Measurements from ENCODE around the gene LIN7C. TPM values are rescaled to one million over a fixed set of nuclear protein-coding genes. Genes with fewer than 3 reads are reported as not detected.

LIN7C gene
- total RNA-seq, 1 donor from 2014 or later, result 36.5 TPM

GRCh38 chr11:27545946-27546345 lies 39.4 kb upstream of the LIN7C start:
- Histone ChIP-seq H3K4me3 (no peak overlapping the region), H3K27me3 (no peaks in the 10 kb centered on the region), H3K4me1 (no peaks in the 10 kb centered on the region), H3K9me3 (no peaks in the 10 kb centered on the region), H3K36me3 (no peaks in the 10 kb centered on the region), H3K27ac (no peak overlapping the region)
- DNase-seq, result no peak
- no peak for ATAC-seq
- no peak for TF ChIP-seq CTCF (IDR thresholded peaks at IDR 0.05)
- intact Hi-C loops (cut with DNase I), result no loop called here

GRCh38 chr11:27545035-27545434 lies 38.5 kb upstream of the LIN7C start:
- H3K27me3 ChIP-seq, result no peaks in the 10 kb centered on the region
- H3K36me3 ChIP-seq, result no peaks in the 10 kb centered on the region
- ATAC-seq, result no peak
- no peaks in the 10 kb centered on the region for H3K4me1 ChIP-seq
- intact Hi-C loops (cut with DNase I), result no loop called here
- H3K4me3 ChIP-seq, result no peak overlapping the region
- DNase-seq, result no peak
- no peak for TF ChIP-seq CTCF (IDR thresholded peaks at IDR 0.05)
- H3K9me3 ChIP-seq, result no peaks in the 10 kb centered on the region
- no peak overlapping the region for H3K27ac ChIP-seq

- H3K27me3 ChIP-seq, result no peaks in the 10 kb centered on the region
- no peak for TF ChIP-seq CTCF (IDR thresholded peaks at IDR 0.05)
- ATAC-seq (no peak), DNase-seq (no peak)
- no peak overlapping the region for H3K27ac ChIP-seq
- intact Hi-C loops (cut with DNase I), result no loop called here
- H3K4me3 ChIP-seq, result no peak overlapping the region
- H3K4me1 ChIP-seq, result no peaks in the 10 kb centered on the region
- H3K36me3 ChIP-seq, result no peaks in the 10 kb centered on the region
- no peaks in the 10 kb centered on the region for H3K9me3 ChIP-seq
Observed at GRCh38 chr11:27541790-27542189, 35.2 kb upstream of the LIN7C start.

GRCh38 chr11:27540051-27540450 lies 33.5 kb upstream of the LIN7C start:
- no peak for TF ChIP-seq CTCF (IDR thresholded peaks at IDR 0.05)
- H3K9me3 ChIP-seq, result no peaks in the 10 kb centered on the region
- H3K27ac ChIP-seq, result no peak overlapping the region
- H3K4me3 ChIP-seq, result no peak overlapping the region
- ATAC-seq, result no peak
- intact Hi-C loops (cut with DNase I), result no loop called here
- no peaks in the 10 kb centered on the region for H3K36me3 ChIP-seq
- no peaks in the 10 kb centered on the region for H3K27me3 ChIP-seq
- no peaks in the 10 kb centered on the region for H3K4me1 ChIP-seq
- DNase-seq, result no peak

- Histone ChIP-seq H3K27me3 (no peaks in the 10 kb centered on the region), H3K9me3 (no peaks in the 10 kb centered on the region), H3K4me1 (no peaks in the 10 kb centered on the region), H3K4me3 (no peak overlapping the region), H3K27ac (no peak overlapping the region), H3K36me3 (no peaks in the 10 kb centered on the region)
- intact Hi-C loops (cut with DNase I), result no loop called here
- no peak for TF ChIP-seq CTCF (IDR thresholded peaks at IDR 0.05)
- ATAC-seq, result no peak
- no peak for DNase-seq
Observed at GRCh38 chr11:27535103-27535502, 28.5 kb upstream of the LIN7C start.

- no peaks in the 10 kb centered on the region for H3K36me3 ChIP-seq
- H3K27ac ChIP-seq, result no peak overlapping the region
- no peaks in the 10 kb centered on the region for H3K4me1 ChIP-seq
- DNase-seq, result no peak
- peak; percentile 65 for ATAC-seq
- no peaks in the 10 kb centered on the region for H3K27me3 ChIP-seq
- no peak for TF ChIP-seq CTCF (IDR thresholded peaks at IDR 0.05)
- H3K9me3 ChIP-seq, result no peaks in the 10 kb centered on the region
- no peak overlapping the region for H3K4me3 ChIP-seq
- intact Hi-C loops (cut with DNase I), result no loop called here
Observed at GRCh38 chr11:27532652-27533325, 26.2 kb upstream of the LIN7C start.
